T-helper 2 cell (primary cell): ENCODE measurements around the gene DBF4B.
"Not testable (repeated sequence)": the region's sequence is repeated elsewhere in the genome, so short reads cannot be mapped to it uniquely, and the experiment has no call there.

ENCODE experiments used
- DNase-seq, 5 experiments: peaks; one replicate each; pipeline versions ENCODE4 v3.0.0 to v3.0.0-alpha.2; 2012 to 2022
- total RNA-seq, 2 donors: gene quantifications; one replicate each; lab custom pipeline; 2026; lab: John Stamatoyannopoulos, UW

DBF4B gene
- 2.2 to 3.3 reads per million in 2 donors for total RNA-seq

GRCh38 chr17:44708401-44709263 is at the start of gene DBF4B:
Gene DBF4B (plus strand): TSS chr17:44708665. CDS start chr17:44708821, 156 bp downstream.
- DNase-seq = peak; percentile 43 to 95 (median 76)

GRCh38 chr17:44661835-44662234 is 46.6 kb upstream of the DBF4B start:
- DNase-seq = no peak

- no peak for DNase-seq
Observed at GRCh38 chr17:44663095-44663494, 45.4 kb upstream of the DBF4B start.

DNA sequence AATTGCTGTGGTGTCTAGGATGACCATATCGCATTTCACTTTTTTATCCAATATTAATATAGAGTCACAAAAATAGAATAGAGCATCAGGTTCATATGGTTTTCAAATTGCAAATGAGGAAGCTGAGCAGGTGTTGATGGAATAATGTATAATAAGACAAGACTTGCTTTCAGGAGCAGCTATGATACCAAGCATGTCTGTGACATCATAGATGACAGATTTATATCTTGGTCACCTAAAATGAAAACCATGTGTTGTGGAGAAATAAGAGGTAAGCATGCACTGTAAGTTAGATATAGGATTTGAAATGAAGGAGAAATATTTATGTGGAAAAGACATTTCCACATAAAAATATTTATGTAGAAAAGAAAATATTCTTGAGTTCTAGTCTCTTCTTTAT is 43.6 kb upstream of the DBF4B start:
- DNase-seq = no peak

GRCh38 chr17:44666006-44666405 is 42.5 kb upstream of the DBF4B start:
- no peak for DNase-seq

- DNase-seq = peak in 1 of 5 experiments; percentile 6
Observed at GRCh38 chr17:44672479-44673093, 35.9 kb upstream of the DBF4B start.

- no peak for DNase-seq
Observed at GRCh38 chr17:44673893-44674292, 34.6 kb upstream of the DBF4B start.

- no peak for DNase-seq
Observed at GRCh38 chr17:44677136-44677535, 31.3 kb upstream of the DBF4B start.

DNA sequence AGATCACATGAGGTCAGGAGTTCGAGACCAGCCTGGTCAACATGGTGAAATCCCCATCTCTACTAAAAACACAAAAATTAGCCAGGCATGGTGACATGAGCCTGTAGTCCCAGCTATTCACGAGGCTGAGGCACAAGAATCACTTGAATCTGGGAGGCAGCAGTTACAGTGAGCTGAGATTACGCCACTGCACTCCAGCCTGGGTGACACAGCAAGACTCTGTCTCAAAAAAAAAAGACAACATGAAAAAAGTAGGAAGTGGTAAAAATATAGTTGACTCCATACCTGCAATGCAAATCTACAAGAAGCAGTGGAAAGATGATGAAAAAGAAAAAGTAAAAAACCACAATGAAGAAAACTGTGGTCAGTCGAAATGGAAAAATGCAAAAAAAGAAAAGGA is 25.2 kb upstream of the DBF4B start:
- DNase-seq = not testable (repeated sequence)

DNA sequence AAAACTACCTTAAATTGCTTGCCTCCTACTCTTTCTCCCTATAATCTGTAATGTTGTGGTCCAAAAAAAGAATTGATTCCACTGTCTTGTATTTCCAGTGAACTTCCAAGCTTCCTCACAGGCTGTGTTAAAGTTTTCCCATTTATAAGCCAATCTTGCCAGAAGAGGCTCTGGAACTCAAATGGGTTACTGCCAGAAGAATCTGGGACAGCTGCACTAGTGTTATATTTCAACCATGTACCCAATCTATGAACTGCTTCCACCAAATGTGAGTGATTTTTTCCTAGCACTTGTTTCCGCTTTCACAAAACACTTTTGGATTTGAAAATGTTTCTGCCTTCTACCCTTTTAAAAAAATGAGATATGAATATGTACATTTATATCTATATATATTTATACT is 20.7 kb upstream of the DBF4B start:
- no peak for DNase-seq

DNA sequence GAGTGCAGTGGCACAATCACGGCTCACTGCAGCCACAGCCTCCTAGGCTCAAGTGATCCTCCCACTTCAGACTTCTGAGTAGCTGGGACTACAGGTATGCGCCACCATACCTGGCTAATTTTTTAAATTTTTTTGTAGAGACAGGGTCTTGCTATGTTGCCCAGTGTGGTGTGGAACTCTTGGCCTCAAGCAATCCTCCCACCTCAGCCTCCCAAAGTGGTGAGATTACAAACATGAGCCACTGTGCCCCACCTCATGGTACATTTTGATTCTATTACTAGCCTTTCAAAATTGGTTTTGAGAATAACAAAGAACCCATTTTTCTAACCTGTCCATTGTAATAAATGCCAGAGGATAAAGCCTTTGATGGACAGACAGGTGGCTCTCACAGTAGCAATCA is 20.3 kb upstream of the DBF4B start:
- DNase-seq = no peak

GRCh38 chr17:44688675-44689476 is 19.6 kb upstream of the DBF4B start:
- DNase-seq = peak in 1 of 5 experiments; percentile 5

- DNase-seq = peak; percentile 76 to 95 (median 86)
Observed at GRCh38 chr17:44689477-44690217, 18.8 kb upstream of the DBF4B start, which contains the start of gene CCDC43. Gene CCDC43 (minus strand): TSS chr17:44689776. CDS start chr17:44689753, 23 bp downstream.

- DNase-seq = peak in 1 of 5 experiments; percentile 70
Observed at GRCh38 chr17:44690746-44691306, 17.6 kb upstream of the DBF4B start.

DNA sequence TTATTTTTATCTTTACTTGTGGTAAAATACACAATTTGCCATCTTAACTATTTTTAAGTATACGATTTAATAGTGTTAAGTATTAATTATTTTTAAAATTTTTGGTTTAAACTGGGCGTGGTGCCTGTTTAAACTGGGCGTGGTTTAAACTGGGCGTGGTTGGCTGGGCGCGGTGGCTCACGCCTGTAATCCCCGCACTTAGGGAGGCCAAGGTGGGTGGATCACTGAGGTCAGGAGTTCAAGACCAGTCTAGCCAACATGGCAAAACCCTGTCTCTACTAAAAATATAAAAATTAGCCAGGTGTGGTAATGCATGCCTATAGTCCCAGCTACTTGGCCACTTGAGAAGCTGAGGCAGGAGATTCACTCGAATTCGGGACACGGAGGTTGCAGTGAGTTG is 14.9 kb upstream of the DBF4B start:
- no peak for DNase-seq

GRCh38 chr17:44700288-44700687 is 8.2 kb upstream of the DBF4B start:
- DNase-seq = not testable (repeated sequence)

GRCh38 chr17:44707755-44708400 is 587 bp upstream of the DBF4B start:
- DNase-seq = no peak

GRCh38 chr17:44719444-44719843 is 11.0 kb downstream of the DBF4B start:
- DNase-seq = no peak

DNA sequence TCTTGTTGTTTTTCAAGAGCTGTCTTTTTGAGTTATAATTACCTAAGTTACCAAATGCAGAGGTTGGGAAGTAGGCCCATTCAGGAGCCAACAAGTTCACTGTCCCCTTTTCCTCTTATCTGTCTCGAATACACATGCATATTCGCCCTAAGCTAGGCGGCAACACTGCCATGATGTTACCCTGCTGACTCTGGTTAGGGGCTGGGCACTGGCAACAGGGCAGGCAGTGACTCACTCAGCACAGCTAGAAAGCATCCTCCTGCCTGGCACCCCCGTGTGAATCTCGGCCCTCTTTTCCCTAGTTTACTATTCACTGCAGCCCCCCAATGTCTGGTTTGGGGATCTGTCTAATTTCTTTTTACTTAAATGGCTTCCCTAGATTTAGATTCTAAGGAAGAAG is 13.8 kb downstream of the DBF4B start:
- DNase-seq = no peak

GRCh38 chr17:44726121-44726520 is 17.7 kb downstream of the DBF4B start:
- not testable (repeated sequence) for DNase-seq

GRCh38 chr17:44733753-44734152 is 25.3 kb downstream of the DBF4B start:
- DNase-seq = no peak
